Neural cell (in vitro differentiated cells): Measurements from ENCODE around the gene IFT122. TPM values are rescaled to one million over a fixed set of nuclear protein-coding genes. Genes with fewer than 3 reads are reported as not detected.

Experiments
- H2AFZ ChIP-seq: fragments of 200-600, 300-800 bp; sonication (generic), shearing (Covaris generic); 2 replicates; pipeline ENCODE4 v1.6.0; 2014; ENCODE audit warnings: low read depth, mild to moderate bottlenecking, antibody characterized with exemption, low read length, moderate library complexity
- H3F3A ChIP-seq: fragments of 200-600 bp; shearing (Covaris generic); 2 replicates; pipeline ENCODE4 v1.6.1; 2016; ENCODE audit warnings: mild to moderate bottlenecking, moderate library complexity, mixed read lengths, antibody characterized with exemption, low read length; ENCODE audit not compliant: insufficient read depth, poor library complexity, severe bottlenecking
- H3K27ac ChIP-seq: fragments of 200-600, 300-800 bp; sonication (generic), shearing (Covaris generic); 2 replicates; pipeline ENCODE4 v1.5.1; 2014; ENCODE audit warnings: mild to moderate bottlenecking, low read length, moderate library complexity
- H3K27me3 ChIP-seq: fragments of 300-800, 200-600 bp; sonication (generic), shearing (Covaris generic); 2 replicates; pipeline ENCODE4 v1.6.0; 2014; ENCODE audit warnings: mild to moderate bottlenecking, low read depth, low read length, moderate library complexity; ENCODE audit not compliant: insufficient read depth
- H3K36me3 ChIP-seq: fragments of 300-800, 200-600 bp; sonication (generic), shearing (Covaris generic); 2 replicates; pipeline ENCODE4 v1.5.1; 2014; ENCODE audit warnings: mild to moderate bottlenecking, antibody characterized with exemption, low read length, moderate library complexity; ENCODE audit not compliant: insufficient read depth
- H3K4me2 ChIP-seq: fragments of 300-800, 200-600 bp; sonication (generic), shearing (Covaris generic); 2 replicates; pipeline ENCODE4 v1.6.0; 2014; ENCODE audit warnings: mild to moderate bottlenecking, low read length
- H3K4me3 ChIP-seq: fragments of 300-800, 200-600 bp; sonication (generic), shearing (Covaris generic); 2 replicates; pipeline ENCODE4 v1.5.1; 2014; ENCODE audit warnings: mild to moderate bottlenecking, low read length, moderate library complexity
- H3K79me2 ChIP-seq: fragments of 200-600 bp; shearing (Covaris generic); replicated peaks from 2 replicates; pipeline ENCODE4 v1.6.0; 2014; ENCODE audit warnings: mild to moderate bottlenecking, low read length, moderate library complexity; ENCODE audit not compliant: insufficient read depth
- H3K9ac ChIP-seq: fragments of 300-800, 200-600 bp; sonication (generic), shearing (Covaris generic); 2 replicates; pipeline ENCODE4 v1.6.1; 2016; ENCODE audit warnings: mild to moderate bottlenecking, low read length, mixed read lengths
- H3K9me2 ChIP-seq: fragments of 200-600 bp; shearing (Covaris generic); 2 replicates; pipeline ENCODE4 v1.6.1; 2016; ENCODE audit warnings: mild to moderate bottlenecking, low read length, mixed read lengths; ENCODE audit not compliant: insufficient read depth
- H3K9me3 ChIP-seq: fragments of 200-600, 300-800 bp; sonication (generic), shearing (Covaris generic); 2 replicates; pipeline ENCODE4 v1.6.1; 2016; ENCODE audit warnings: mild to moderate bottlenecking, mixed run types, low read length, moderate library complexity, mixed read lengths
- H4K20me1 ChIP-seq: fragments of 200-600 bp; shearing (Covaris generic); 2 replicates; pipeline ENCODE4 v1.6.1; 2016; ENCODE audit warnings: mild to moderate bottlenecking, mixed run types; ENCODE audit not compliant: insufficient read depth
- EP300 ChIP-seq: fragments of 450-650 bp; conservative IDR thresholded peaks from 2 replicates; pipeline ENCODE4 v1.6.1; 2014; ENCODE audit warnings: antibody characterized with exemption, mild to moderate bottlenecking, moderate library complexity; ENCODE audit not compliant: poor library complexity, severe bottlenecking
- EZH2 ChIP-seq: fragments of 200-600, 300-800 bp; shearing (Covaris generic), sonication (generic); IDR thresholded peaks from 2 replicates; pipeline ENCODE4 v1.6.1; 2014; ENCODE audit warnings: antibody characterized with exemption, low read length, borderline replicate concordance, mild to moderate bottlenecking; ENCODE audit not compliant: insufficient read depth, poor library complexity, severe bottlenecking
- MXI1 ChIP-seq: fragments of 450-650 bp; conservative IDR thresholded peaks from 2 replicates; pipeline ENCODE4 v1.6.1; 2014; ENCODE audit warnings: antibody characterized with exemption, mild to moderate bottlenecking; ENCODE audit not compliant: poor library complexity, severe bottlenecking
- POLR2AphosphoS5 ChIP-seq: IDR thresholded peaks from 2 replicates; pipeline ENCODE4 v1.6.1; 2012
- RAD21 ChIP-seq: fragments of 450-650 bp; conservative IDR thresholded peaks from 2 replicates; pipeline ENCODE4 v1.6.1; 2014; ENCODE audit warnings: antibody characterized with exemption, mild to moderate bottlenecking, moderate library complexity
- SMC3 ChIP-seq: fragments of 450-650 bp; conservative IDR thresholded peaks from 2 replicates; pipeline ENCODE4 v1.6.1; 2014; ENCODE audit warnings: antibody characterized with exemption, mild to moderate bottlenecking, moderate library complexity; ENCODE audit not compliant: poor library complexity
- TAF1 ChIP-seq: IDR thresholded peaks from 2 replicates; pipeline ENCODE4 v1.6.1; 2012; ENCODE audit warnings: low read depth
- polyA plus RNA-seq: library from polyadenylated mRNA; depleted of rRNA; stranded (reverse); fragments of >200 nt; gene quantifications from 2 replicates; pipeline ENCODE4 v1.2.3, GENCODE V29; 2014
- TF ChIP-seq, protein P1 (sequence below): IDR thresholded peaks from 2 replicates; pipeline ENCODE4 v1.6.1; 2012; ENCODE audit warnings: borderline replicate concordance
- TF ChIP-seq, protein P2 (sequence below): fragments of 450-650 bp; IDR thresholded peaks from 2 replicates; pipeline ENCODE4 v1.5.1; 2014; ENCODE audit warnings: antibody characterized with exemption, mild to moderate bottlenecking, moderate library complexity; ENCODE audit not compliant: poor library complexity, severe bottlenecking

IFT122 gene
- polyA plus RNA-seq, 1 donor from 2014 or later: 28.3 TPM

DNA sequence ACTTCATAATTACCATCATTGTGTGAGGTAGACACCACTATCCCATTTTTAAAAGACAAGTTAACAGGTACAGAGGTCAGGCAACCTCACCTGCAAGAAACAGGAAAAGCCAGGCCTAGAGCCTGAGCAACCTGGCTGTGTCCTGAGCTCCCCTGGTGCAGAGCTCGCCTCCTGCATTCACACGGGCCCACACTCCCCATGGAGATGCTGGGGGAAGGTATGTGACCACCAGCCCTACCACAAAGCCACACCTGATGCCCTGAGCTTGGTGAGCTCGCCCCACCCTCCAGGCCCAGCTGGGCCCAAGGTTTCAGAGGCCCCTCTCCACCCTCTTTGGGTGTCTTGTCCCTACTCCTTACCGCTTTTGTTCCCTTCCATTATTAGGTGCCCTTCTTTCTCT lies 10.4 kb upstream of the IFT122 start:
- Histone ChIP-seq H3K27ac (no peak overlapping the region), H3K4me3 (no peak overlapping the region), H3K4me2 (no peak overlapping the region), H3K79me2 (no peaks in the 10 kb centered on the region), H3K9ac (no peak overlapping the region), H4K20me1 (no peaks in the 10 kb centered on the region), H2AFZ (no peak overlapping the region), H3K9me2 (no peaks in the 10 kb centered on the region), H3K27me3 (no peaks in the 10 kb centered on the region), H3K9me3 (no peaks in the 10 kb centered on the region), H3F3A (no peaks in the 10 kb centered on the region), H3K36me3 (no peaks in the 10 kb centered on the region)
- TF ChIP-seq EZH2 (no peak), SMC3 (no peak), POLR2AphosphoS5 (no peak)

DNA sequence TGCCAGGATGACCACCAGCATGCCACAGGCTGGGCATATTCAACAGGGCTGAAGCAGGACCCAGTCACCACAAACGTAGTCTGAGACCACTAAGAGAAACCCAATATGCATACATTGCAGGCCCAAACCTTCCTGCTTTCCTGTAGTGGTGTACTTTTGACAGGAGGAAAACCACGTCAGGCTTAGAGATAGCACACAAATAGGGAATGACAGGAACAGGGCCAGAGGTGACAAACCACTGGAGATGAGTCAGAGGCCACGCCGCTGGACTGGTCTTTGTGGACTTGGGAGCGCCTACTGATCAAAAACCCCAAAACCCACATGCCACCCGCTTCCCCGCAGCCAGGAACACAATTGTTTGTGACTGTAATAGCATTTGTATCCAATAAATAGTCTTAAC lies 8.0 kb upstream of the IFT122 start:
- Histone ChIP-seq H3K4me3 (no peak overlapping the region), H3K27ac (no peak overlapping the region)
- no peak for TF ChIP-seq EZH2
- TF ChIP-seq RAD21: no peak

DNA sequence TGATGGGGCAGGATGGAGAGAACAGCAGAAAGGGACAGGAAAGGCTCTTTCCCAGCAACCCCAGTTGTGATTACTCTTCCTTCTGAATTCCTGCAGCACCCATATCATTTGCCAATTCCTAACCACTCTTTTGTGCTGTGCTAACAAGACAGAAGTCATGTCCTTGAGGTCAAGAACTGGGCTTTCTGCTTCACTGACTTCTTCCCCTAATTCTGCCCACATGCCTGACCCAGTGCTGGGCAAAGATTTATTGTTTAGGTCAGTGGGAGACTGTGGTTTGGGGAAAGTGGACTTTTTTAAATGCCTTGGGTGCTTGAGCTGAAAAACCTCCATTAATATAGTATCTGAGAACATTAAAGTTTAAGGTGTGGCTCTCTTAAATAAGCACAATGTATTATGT lies 7.4 kb upstream of the IFT122 start:
- H3K9me3 ChIP-seq: no peaks in the 10 kb centered on the region
- H4K20me1 ChIP-seq: no peaks in the 10 kb centered on the region
- H3K27me3 ChIP-seq: no peaks in the 10 kb centered on the region
- H2AFZ ChIP-seq: no peak overlapping the region
- TF ChIP-seq MXI1: no peak
- no peak for TF ChIP-seq EP300
- TF ChIP-seq, protein P1, sequence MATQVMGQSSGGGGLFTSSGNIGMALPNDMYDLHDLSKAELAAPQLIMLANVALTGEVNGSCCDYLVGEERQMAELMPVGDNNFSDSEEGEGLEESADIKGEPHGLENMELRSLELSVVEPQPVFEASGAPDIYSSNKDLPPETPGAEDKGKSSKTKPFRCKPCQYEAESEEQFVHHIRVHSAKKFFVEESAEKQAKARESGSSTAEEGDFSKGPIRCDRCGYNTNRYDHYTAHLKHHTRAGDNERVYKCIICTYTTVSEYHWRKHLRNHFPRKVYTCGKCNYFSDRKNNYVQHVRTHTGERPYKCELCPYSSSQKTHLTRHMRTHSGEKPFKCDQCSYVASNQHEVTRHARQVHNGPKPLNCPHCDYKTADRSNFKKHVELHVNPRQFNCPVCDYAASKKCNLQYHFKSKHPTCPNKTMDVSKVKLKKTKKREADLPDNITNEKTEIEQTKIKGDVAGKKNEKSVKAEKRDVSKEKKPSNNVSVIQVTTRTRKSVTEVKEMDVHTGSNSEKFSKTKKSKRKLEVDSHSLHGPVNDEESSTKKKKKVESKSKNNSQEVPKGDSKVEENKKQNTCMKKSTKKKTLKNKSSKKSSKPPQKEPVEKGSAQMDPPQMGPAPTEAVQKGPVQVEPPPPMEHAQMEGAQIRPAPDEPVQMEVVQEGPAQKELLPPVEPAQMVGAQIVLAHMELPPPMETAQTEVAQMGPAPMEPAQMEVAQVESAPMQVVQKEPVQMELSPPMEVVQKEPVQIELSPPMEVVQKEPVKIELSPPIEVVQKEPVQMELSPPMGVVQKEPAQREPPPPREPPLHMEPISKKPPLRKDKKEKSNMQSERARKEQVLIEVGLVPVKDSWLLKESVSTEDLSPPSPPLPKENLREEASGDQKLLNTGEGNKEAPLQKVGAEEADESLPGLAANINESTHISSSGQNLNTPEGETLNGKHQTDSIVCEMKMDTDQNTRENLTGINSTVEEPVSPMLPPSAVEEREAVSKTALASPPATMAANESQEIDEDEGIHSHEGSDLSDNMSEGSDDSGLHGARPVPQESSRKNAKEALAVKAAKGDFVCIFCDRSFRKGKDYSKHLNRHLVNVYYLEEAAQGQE: no peak
- no peak for TF ChIP-seq EZH2
- TF ChIP-seq SMC3: no peak
- TF ChIP-seq RAD21: no peak
- TF ChIP-seq TAF1: no peak
- no peak for TF ChIP-seq POLR2AphosphoS5
- TF ChIP-seq, protein P2, sequence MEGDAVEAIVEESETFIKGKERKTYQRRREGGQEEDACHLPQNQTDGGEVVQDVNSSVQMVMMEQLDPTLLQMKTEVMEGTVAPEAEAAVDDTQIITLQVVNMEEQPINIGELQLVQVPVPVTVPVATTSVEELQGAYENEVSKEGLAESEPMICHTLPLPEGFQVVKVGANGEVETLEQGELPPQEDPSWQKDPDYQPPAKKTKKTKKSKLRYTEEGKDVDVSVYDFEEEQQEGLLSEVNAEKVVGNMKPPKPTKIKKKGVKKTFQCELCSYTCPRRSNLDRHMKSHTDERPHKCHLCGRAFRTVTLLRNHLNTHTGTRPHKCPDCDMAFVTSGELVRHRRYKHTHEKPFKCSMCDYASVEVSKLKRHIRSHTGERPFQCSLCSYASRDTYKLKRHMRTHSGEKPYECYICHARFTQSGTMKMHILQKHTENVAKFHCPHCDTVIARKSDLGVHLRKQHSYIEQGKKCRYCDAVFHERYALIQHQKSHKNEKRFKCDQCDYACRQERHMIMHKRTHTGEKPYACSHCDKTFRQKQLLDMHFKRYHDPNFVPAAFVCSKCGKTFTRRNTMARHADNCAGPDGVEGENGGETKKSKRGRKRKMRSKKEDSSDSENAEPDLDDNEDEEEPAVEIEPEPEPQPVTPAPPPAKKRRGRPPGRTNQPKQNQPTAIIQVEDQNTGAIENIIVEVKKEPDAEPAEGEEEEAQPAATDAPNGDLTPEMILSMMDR: no peak
- no peak overlapping the region for H3K4me3 ChIP-seq
- peaks cover 4% of the 10 kb centered on the region for H3K36me3 ChIP-seq
- H3K9me2 ChIP-seq: no peaks in the 10 kb centered on the region
- H3K79me2 ChIP-seq: no peaks in the 10 kb centered on the region
- no peak overlapping the region for H3K4me2 ChIP-seq
- H3F3A ChIP-seq: no peaks in the 10 kb centered on the region
- H3K9ac ChIP-seq: no peak overlapping the region
- H3K27ac ChIP-seq: no peak overlapping the region

More for the DNA sequence above, 8.0 kb upstream of the IFT122 start:
- no peaks in the 10 kb centered on the region for H3K27me3 ChIP-seq
- no peaks in the 10 kb centered on the region for H3K79me2 ChIP-seq
- H3K36me3 ChIP-seq: peaks cover 2% of the 10 kb centered on the region
- no peaks in the 10 kb centered on the region for H3K9me2 ChIP-seq
- H4K20me1 ChIP-seq: no peaks in the 10 kb centered on the region
- no peak overlapping the region for H3K4me2 ChIP-seq
- no peak overlapping the region for H2AFZ ChIP-seq
- H3F3A ChIP-seq: no peaks in the 10 kb centered on the region
- no peaks in the 10 kb centered on the region for H3K9me3 ChIP-seq
- H3K9ac ChIP-seq: no peak overlapping the region
